Mesendoderm (in vitro differentiated cells): ENCODE measurements around the gene TM7SF2.

ENCODE experiments used
- DNase-seq: peaks from one replicate; pipeline ENCODE4 v3.0.0; 2013
- H2AK5ac ChIP-seq: 2 replicates; pipeline ENCODE4 v1.6.1; 2013; ENCODE audit warnings: low read length, inconsistent platforms
- H2BK120ac ChIP-seq: 2 replicates; pipeline ENCODE4 v1.6.1; 2013; ENCODE audit warnings: low read depth, mild to moderate bottlenecking, low read length, moderate library complexity, mixed read lengths
- H2BK15ac ChIP-seq: replicated peaks from 2 replicates; pipeline ENCODE4 v1.6.1; 2013; ENCODE audit warnings: low read depth, mild to moderate bottlenecking, moderate library complexity
- H2BK5ac ChIP-seq: 2 replicates; pipeline ENCODE4 v1.6.1; 2013; ENCODE audit warnings: low read length, inconsistent platforms
- H3K18ac ChIP-seq: 2 replicates; pipeline ENCODE4 v1.6.1; 2013; ENCODE audit warnings: mild to moderate bottlenecking, low read length, mixed read lengths
- H3K23ac ChIP-seq: one replicate; pipeline ENCODE4 v1.6.1; 2013; ENCODE audit warnings: low read length
- H3K27ac ChIP-seq: 2 replicates; pipeline ENCODE4 v1.5.1; 2013; ENCODE audit warnings: low read depth, mild to moderate bottlenecking, inconsistent platforms, low read length, moderate library complexity
- H3K27me3 ChIP-seq: 2 replicates; pipeline ENCODE4 v1.6.1; 2013; ENCODE audit warnings: low read length, control low read depth, mild to moderate bottlenecking, inconsistent platforms; ENCODE audit not compliant: insufficient read depth, poor library complexity
- H3K36me3 ChIP-seq: 2 replicates; pipeline ENCODE4 v1.6.1; 2013; ENCODE audit warnings: low read length, inconsistent platforms; ENCODE audit not compliant: control insufficient read depth, insufficient read depth
- H3K4ac ChIP-seq: one replicate; pipeline ENCODE4 v1.6.1; 2013; ENCODE audit warnings: low read depth, mild to moderate bottlenecking, low read length, moderate library complexity
- H3K4me1 ChIP-seq: 2 replicates; pipeline ENCODE4 v1.6.1; 2013; ENCODE audit warnings: low read depth, low read length, inconsistent platforms; ENCODE audit not compliant: control insufficient read depth
- H3K4me2 ChIP-seq: 2 replicates; pipeline ENCODE4 v1.6.1; 2013; ENCODE audit warnings: low read length
- H3K4me3 ChIP-seq: 2 replicates; pipeline ENCODE4 v1.5.1; 2013; ENCODE audit warnings: mild to moderate bottlenecking, low read length
- H3K56ac ChIP-seq: one replicate; pipeline ENCODE4 v1.6.1; 2013; ENCODE audit warnings: low read length
- H3K79me1 ChIP-seq: 2 replicates; pipeline ENCODE4 v1.6.1; 2013; ENCODE audit warnings: low read length, inconsistent platforms
- H3K79me2 ChIP-seq: 2 replicates; pipeline ENCODE4 v1.6.1; 2013; ENCODE audit warnings: mild to moderate bottlenecking, low read length; ENCODE audit not compliant: control insufficient read depth, insufficient read depth
- H3K9ac ChIP-seq: 2 replicates; pipeline ENCODE4 v1.6.1; 2013; ENCODE audit warnings: low read length, inconsistent platforms
- H4K5ac ChIP-seq: one replicate; pipeline ENCODE4 v1.6.1; 2013; ENCODE audit warnings: low read length
- H4K8ac ChIP-seq: one replicate; pipeline ENCODE4 v1.6.1; 2013; ENCODE audit warnings: low read depth, mild to moderate bottlenecking, control low read depth, low read length, moderate library complexity
- WGBS: extraction: QIAGEN DNeasy Blood & Tissue Kit; methylation state at CpG from one replicate; pipeline ENCODE4 v1.1.7; 2013; ENCODE audit warnings: low lambda C conversion rate, missing lambda C conversion rate; ENCODE audit not compliant: insufficient coverage; ENCODE audit errors: extremely low coverage; 5-methylcytosine and 5-hydroxymethylcytosine counted together

TM7SF2 gene

DNA sequence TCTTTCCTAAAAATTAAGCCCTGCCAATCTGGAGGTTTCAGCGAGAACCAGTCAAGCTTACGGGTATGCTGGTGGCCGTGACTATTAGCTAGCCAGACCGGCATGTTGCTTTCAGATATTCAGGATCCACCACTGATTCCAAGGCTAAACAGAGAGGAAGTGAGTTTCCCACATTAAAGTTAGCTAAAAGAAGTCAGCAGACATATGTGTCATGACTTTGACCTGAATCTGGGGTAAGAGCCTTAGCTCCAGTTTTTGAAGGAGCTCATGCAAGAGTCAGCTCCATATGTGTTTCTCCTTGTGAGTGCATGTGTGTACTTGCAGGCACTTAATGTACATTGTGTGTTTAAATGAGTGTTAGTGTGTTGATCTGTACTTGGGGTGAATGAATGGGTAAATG is 26.2 kb upstream of the TM7SF2 start:
- H3K79me2 ChIP-seq: peaks cover 22% of the 10 kb centered on the region
- peaks cover 4% of the 10 kb centered on the region for H3K36me3 ChIP-seq
- no peak overlapping the region for H2BK5ac ChIP-seq
- no peak overlapping the region for H3K18ac ChIP-seq
- no peak overlapping the region for H3K23ac ChIP-seq
- no peak overlapping the region for H2AK5ac ChIP-seq
- H4K5ac ChIP-seq: no peak overlapping the region
- no peak overlapping the region for H4K8ac ChIP-seq
- no peak overlapping the region for H3K9ac ChIP-seq
- no peak for DNase-seq
- no peaks in the 10 kb centered on the region for H3K27me3 ChIP-seq
- no peak overlapping the region for H3K27ac ChIP-seq
- no peak overlapping the region for H3K56ac ChIP-seq
- no peak overlapping the region for H2BK15ac ChIP-seq
- no peak overlapping the region for H3K4ac ChIP-seq
- H3K79me1 ChIP-seq: peaks cover 23% of the 10 kb centered on the region
- H3K4me1 ChIP-seq: peaks cover 2% of the 10 kb centered on the region
- H3K4me3 ChIP-seq: no peak overlapping the region
- WGBS: no CpG with 5 or more reads among the region's 4 CpGs
- no peak overlapping the region for H2BK120ac ChIP-seq
- no peak overlapping the region for H3K4me2 ChIP-seq

DNA sequence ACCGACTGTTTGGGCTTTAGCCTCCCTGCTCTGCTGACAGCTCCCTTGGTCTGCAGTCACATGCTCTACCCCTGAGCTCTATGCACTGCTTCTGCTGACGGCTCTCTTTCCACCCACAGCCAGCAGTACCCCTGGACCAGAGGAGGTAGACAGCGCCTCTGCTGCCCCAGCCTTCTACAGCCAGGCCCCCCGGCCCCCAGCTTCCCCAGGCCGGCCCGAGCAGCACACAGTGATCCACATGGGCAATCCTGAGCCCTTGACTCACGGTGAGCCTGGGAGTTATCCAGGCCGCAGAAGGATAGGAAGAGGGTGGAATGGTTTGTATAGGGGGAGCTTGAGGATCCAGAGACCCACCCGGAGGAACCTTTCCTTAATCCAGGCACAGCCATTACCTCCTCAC is 24.9 kb upstream of the TM7SF2 start:
- DNase-seq: no peak
- H3K27me3 ChIP-seq: no peaks in the 10 kb centered on the region
- H2BK15ac ChIP-seq: no peak overlapping the region
- peaks cover 18% of the 10 kb centered on the region for H3K79me1 ChIP-seq
- no peak overlapping the region for H3K56ac ChIP-seq
- no peak overlapping the region for H2AK5ac ChIP-seq
- H3K4me2 ChIP-seq: no peak overlapping the region
- H3K9ac ChIP-seq: no peak overlapping the region
- H3K18ac ChIP-seq: no peak overlapping the region
- H3K79me2 ChIP-seq: peaks cover 18% of the 10 kb centered on the region
- H2BK120ac ChIP-seq: no peak overlapping the region
- H3K36me3 ChIP-seq: no peaks in the 10 kb centered on the region
- WGBS: no CpG with 5 or more reads among the region's 9 CpGs
- no peak overlapping the region for H2BK5ac ChIP-seq
- no peak overlapping the region for H3K4me3 ChIP-seq
- no peak overlapping the region for H4K8ac ChIP-seq
- H3K4me1 ChIP-seq: peaks cover 2% of the 10 kb centered on the region
- no peak overlapping the region for H4K5ac ChIP-seq
- no peak overlapping the region for H3K4ac ChIP-seq
- no peak overlapping the region for H3K27ac ChIP-seq
- H3K23ac ChIP-seq: no peak overlapping the region

DNA sequence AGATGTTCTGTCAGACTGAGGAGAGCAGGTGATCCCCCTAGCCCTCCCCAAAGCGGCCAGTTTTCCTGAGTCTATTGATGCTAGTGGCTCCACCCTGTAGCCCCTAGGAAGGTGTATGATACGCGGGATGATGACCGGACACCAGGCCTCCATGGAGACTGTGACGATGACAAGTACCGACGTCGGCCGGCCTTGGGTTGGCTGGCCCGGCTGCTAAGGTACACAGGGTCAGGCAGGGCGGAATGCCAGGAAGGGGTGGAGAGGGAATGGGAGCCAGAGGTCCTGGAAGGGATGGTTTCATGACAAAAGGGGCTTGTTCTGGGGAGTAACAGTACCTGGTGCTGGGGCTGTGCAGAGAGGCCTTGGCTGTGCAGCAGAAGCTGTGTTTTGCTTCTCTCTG is 24.5 kb upstream of the TM7SF2 start:
- Histone ChIP-seq H3K4me2 (no peak overlapping the region), H3K27me3 (no peaks in the 10 kb centered on the region), H3K36me3 (no peaks in the 10 kb centered on the region), H2BK120ac (no peak overlapping the region), H3K18ac (no peak overlapping the region), H3K4me1 (peaks cover 2% of the 10 kb centered on the region), H3K79me1 (peaks cover 16% of the 10 kb centered on the region), H3K56ac (no peak overlapping the region), H2BK5ac (no peak overlapping the region), H3K9ac (no peak overlapping the region), H4K8ac (no peak overlapping the region), H2BK15ac (no peak overlapping the region), H3K79me2 (peaks cover 14% of the 10 kb centered on the region), H2AK5ac (no peak overlapping the region), H3K4me3 (no peak overlapping the region), H3K4ac (no peak overlapping the region), H4K5ac (no peak overlapping the region), H3K27ac (no peak overlapping the region), H3K23ac (no peak overlapping the region)
- WGBS: no CpG with 5 or more reads among the region's 11 CpGs
- no peak for DNase-seq

DNA sequence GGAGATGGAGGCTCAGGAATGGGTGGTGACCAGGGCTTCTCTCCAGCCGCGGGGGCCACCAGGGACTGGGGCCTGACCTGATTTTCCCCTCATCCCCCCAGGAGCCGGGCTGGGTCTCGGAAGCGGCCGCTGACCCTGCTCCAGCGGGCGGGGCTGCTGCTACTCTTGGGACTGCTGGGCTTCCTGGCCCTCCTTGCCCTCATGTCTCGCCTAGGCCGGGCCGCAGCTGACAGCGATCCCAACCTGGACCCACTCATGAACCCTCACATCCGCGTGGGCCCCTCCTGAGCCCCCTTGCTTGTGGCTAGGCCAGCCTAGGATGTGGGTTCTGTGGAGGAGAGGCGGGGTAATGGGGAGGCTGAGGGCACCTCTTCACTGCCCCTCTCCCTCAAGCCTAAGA is 23.8 kb upstream of the TM7SF2 start:
- Histone ChIP-seq H2BK120ac (no peak overlapping the region), H3K18ac (no peak overlapping the region), H3K4me3 (no peak overlapping the region), H3K4me1 (peaks cover 2% of the 10 kb centered on the region), H2BK5ac (no peak overlapping the region), H3K9ac (no peak overlapping the region), H2BK15ac (no peak overlapping the region), H4K8ac (no peak overlapping the region), H3K23ac (no peak overlapping the region), H2AK5ac (no peak overlapping the region), H3K36me3 (no peaks in the 10 kb centered on the region), H4K5ac (no peak overlapping the region), H3K4me2 (no peak overlapping the region), H3K79me2 (peaks cover 10% of the 10 kb centered on the region), H3K56ac (no peak overlapping the region), H3K79me1 (peaks cover 14% of the 10 kb centered on the region), H3K27ac (no peak overlapping the region), H3K4ac (no peak overlapping the region), H3K27me3 (no peaks in the 10 kb centered on the region)
- no CpG with 5 or more reads among the region's 15 CpGs for WGBS
- DNase-seq: no peak

DNA sequence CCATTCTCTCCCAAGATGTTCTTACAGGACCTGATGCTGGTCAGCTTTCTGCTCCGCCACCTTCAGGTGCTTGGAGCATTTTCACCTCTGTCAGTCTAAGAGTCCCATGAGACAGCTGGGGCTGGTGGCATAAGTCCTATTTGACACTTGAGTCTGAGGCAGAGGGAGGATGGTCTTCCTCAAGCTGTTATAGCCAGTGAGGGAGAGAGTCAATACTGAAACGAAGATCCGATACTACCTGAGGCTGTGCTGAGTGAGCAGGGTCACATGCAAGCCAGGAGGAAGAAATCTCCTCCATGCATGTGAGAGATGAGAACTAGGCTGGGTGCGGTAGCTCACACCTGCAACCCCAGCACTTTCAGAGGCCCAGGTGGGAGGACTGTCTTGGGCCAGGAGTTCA is 22.1 kb upstream of the TM7SF2 start:
- no peak overlapping the region for H3K4ac ChIP-seq
- no peak overlapping the region for H4K8ac ChIP-seq
- H3K36me3 ChIP-seq: no peaks in the 10 kb centered on the region
- H3K27ac ChIP-seq: no peak overlapping the region
- no peak overlapping the region for H3K4me2 ChIP-seq
- H2AK5ac ChIP-seq: no peak overlapping the region
- no peak overlapping the region for H3K18ac ChIP-seq
- DNase-seq: no peak
- no peak overlapping the region for H4K5ac ChIP-seq
- no peak overlapping the region for H3K9ac ChIP-seq
- no peak overlapping the region for H2BK5ac ChIP-seq
- no peak overlapping the region for H3K56ac ChIP-seq
- peaks cover 5% of the 10 kb centered on the region for H3K79me1 ChIP-seq
- no peak overlapping the region for H2BK15ac ChIP-seq
- WGBS: no CpG with 5 or more reads among the region's 4 CpGs
- H3K79me2 ChIP-seq: no peaks in the 10 kb centered on the region
- no peaks in the 10 kb centered on the region for H3K27me3 ChIP-seq
- H3K23ac ChIP-seq: no peak overlapping the region
- H3K4me3 ChIP-seq: no peak overlapping the region
- no peak overlapping the region for H2BK120ac ChIP-seq
- no peaks in the 10 kb centered on the region for H3K4me1 ChIP-seq

DNA sequence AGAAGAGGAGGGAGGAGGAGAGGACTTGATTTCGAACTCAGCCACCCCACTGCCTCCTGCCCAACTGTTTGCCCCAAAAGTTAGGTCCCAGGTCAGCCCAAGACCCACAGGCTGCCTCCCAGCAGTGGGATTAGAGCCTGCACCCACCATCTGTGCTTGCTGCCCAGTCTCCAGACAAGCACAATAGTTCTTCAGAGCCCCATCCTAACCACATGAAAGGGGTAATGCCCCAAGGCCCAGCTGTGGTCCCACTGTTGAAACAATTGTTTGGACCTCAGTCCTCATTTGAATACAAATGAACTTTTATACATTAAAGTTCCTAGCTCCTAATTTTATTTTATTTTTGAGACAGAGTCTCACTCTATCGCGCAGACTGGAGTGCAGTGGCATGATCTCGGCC is 21.0 kb upstream of the TM7SF2 start:
- no CpG with 5 or more reads among the region's 4 CpGs for WGBS
- Histone ChIP-seq H4K5ac (no peak overlapping the region), H3K79me1 (no peaks in the 10 kb centered on the region), H3K4me2 (no peak overlapping the region), H3K18ac (no peak overlapping the region), H2BK120ac (no peak overlapping the region), H3K4me1 (no peaks in the 10 kb centered on the region), H2BK5ac (no peak overlapping the region), H3K36me3 (no peaks in the 10 kb centered on the region), H4K8ac (no peak overlapping the region), H2AK5ac (no peak overlapping the region), H3K9ac (no peak overlapping the region), H3K4me3 (no peak overlapping the region), H3K27me3 (no peaks in the 10 kb centered on the region), H3K79me2 (no peaks in the 10 kb centered on the region), H3K56ac (no peak overlapping the region), H3K27ac (no peak overlapping the region), H3K4ac (no peak overlapping the region), H2BK15ac (no peak overlapping the region), H3K23ac (no peak overlapping the region)
- no peak for DNase-seq
